ENCODE results near the gene CORT. TPM values are rescaled to one million over a fixed set of nuclear protein-coding genes. Genes with fewer than 3 reads are reported as not detected.

Gene CORT
- total RNA-seq, 5 donors from 2014 or later (not counting 1 experiment from before 2014, with no cell fraction given) = 0.40 to 0.55 (median 0.43) TPM; not detected in 2

DNA sequence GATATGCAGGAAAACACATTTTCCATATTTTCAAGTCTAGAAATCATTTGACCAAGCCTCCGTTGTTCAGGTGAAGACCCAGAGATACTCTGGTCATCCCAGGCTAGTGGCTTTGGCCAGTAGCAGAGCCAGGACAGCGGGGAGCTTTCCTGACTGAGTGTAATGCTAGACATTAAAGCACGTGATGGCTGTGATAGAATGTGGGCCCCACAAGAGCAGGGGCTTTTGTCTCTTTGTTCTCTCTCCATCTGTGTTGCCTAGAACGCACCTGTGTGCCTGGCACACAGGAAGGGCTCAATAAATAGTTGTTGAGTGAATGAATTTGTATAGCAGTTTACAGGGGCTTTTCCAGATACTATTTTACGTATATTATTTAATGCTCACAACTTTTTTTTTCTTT, 9.0 kb upstream of the CORT start:
- Mint-ChIP-seq H3K36me3 (peaks cover 3% of the 10 kb centered on the region), H3K27me3 (no peaks in the 10 kb centered on the region), H3K4me1 (no peaks in the 10 kb centered on the region), H3K4me3 (no peak overlapping the region), H3K9me3 (no peaks in the 10 kb centered on the region), H3K27ac (no peak overlapping the region)
- Histone ChIP-seq H3K27me3 (replicated peaks in 1 of 2; ENCODE audit: control insufficient read depth in 2 of 2, extremely low read depth in 1 of 2, insufficient read depth in 2 of 2, low read length in 1 of 2) (no peaks in the 10 kb centered on the region), H3K4me1 (ENCODE audit: control insufficient read depth in 1 of 2, extremely low read depth in 1 of 2, insufficient read depth in 2 of 2, low read length in 2 of 2) (no peaks in the 10 kb centered on the region), H3K9me3 (no peaks in the 10 kb centered on the region), H3K36me3 (ENCODE audit: control insufficient read depth in 2 of 2, extremely low read depth in 1 of 2, insufficient read depth in 1 of 2, low read length in 1 of 2) (no peaks in the 10 kb centered on the region), H3K4me3 (ENCODE audit: control insufficient read depth in 1 of 2, extremely low read depth in 1 of 2, low read length in 1 of 2) (no peak overlapping the region), H3K27ac (ENCODE audit: low read length) (no peak overlapping the region)
- ChIA-PET POLR2A (no interaction called here), CTCF (no interaction called here)
- no peak for ATAC-seq (replicated peaks in 1 of 4)
- DNase-seq = no peak
- WGBS (ENCODE audit: insufficient coverage) = 92% methylated on average over 3 of the region's 5 CpGs

DNA sequence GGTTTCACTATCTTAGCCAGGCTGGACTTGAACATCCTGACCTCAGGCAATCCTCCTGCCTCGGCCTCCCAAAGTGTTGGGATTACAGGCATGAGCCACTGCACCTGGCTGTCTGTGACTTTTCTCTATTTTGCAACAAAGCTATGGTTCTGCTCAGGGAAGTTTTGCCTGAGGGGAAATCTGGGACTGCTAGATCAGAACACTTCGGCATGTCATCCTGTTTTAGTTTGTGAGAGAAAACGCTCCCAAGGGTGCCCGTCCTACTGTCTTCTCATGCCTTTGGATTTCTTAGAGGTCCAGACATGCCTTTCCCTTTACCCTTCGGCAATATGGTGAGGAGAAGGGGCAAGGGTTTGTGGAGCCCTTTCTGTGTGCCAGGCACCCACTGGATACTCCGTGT, 5.6 kb upstream of the CORT start:
- 100% methylated on average over 3 of the region's 6 CpGs for WGBS (ENCODE audit: insufficient coverage)
- no peaks in the 10 kb centered on the region for H3K36me3 ChIP-seq (ENCODE audit: control insufficient read depth in 2 of 2, extremely low read depth in 1 of 2, insufficient read depth in 1 of 2, low read length in 1 of 2)
- H3K4me3 Mint-ChIP-seq = no peak overlapping the region
- DNase-seq (no peak), ATAC-seq (replicated peaks in 1 of 4) (no peak)
- no peak overlapping the region for H3K27ac Mint-ChIP-seq
- ChIA-PET CTCF (no interaction called here), POLR2A (no interaction called here)
- H3K36me3 Mint-ChIP-seq = peaks cover 5% of the 10 kb centered on the region
- no peak overlapping the region for H3K27ac ChIP-seq (ENCODE audit: low read length)
- H3K9me3 Mint-ChIP-seq = no peaks in the 10 kb centered on the region
- no peak overlapping the region for H3K4me3 ChIP-seq (ENCODE audit: control insufficient read depth in 1 of 2, extremely low read depth in 1 of 2, low read length in 1 of 2)
- peaks cover 0 to 1% of the 10 kb centered on the region in 2 experiments for H3K27me3 ChIP-seq (replicated peaks in 1 of 2; ENCODE audit: control insufficient read depth in 2 of 2, extremely low read depth in 1 of 2, insufficient read depth in 2 of 2, low read length in 1 of 2)
- no peaks in the 10 kb centered on the region for H3K27me3 Mint-ChIP-seq
- H3K9me3 ChIP-seq = no peaks in the 10 kb centered on the region
- H3K4me1 ChIP-seq (ENCODE audit: control insufficient read depth in 1 of 2, extremely low read depth in 1 of 2, insufficient read depth in 2 of 2, low read length in 2 of 2) = no peaks in the 10 kb centered on the region
- H3K4me1 Mint-ChIP-seq = no peaks in the 10 kb centered on the region

DNA sequence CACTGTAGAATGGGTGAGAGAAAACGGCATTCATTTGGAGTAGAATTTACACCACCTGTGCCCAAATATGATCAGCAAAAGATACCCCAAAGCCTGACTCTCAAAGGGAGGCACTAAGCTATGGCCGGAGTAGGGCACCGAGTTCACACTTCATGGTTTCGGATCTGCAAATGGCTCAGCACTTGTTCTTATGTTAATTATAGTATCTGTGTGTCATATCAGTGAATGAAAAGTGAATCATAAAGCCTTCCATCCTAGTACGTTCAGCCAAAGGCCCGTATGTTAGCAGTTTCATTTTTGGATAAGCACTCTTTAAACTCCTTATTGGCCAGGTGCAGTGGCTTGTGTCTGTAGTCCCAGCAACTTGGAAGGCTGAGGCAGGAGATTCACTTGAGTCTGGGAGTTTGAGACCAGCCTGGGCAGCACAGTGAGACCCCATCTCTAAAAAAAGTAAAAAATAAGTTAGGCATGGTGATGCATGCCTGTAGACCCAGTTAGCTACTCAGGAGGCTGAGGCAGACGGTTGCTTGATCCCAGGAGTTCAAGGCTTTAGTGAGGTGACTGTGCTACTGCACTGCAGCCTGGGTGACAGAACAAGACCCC, 4.9 kb upstream of the CORT start:
- H3K4me1 ChIP-seq (ENCODE audit: control insufficient read depth in 1 of 2, extremely low read depth in 1 of 2, insufficient read depth in 2 of 2, low read length in 2 of 2) = no peaks in the 10 kb centered on the region
- Mint-ChIP-seq H3K4me1 (no peaks in the 10 kb centered on the region), H3K27ac (no peak overlapping the region), H3K4me3 (no peak overlapping the region), H3K9me3 (no peaks in the 10 kb centered on the region), H3K36me3 (peaks cover 5% of the 10 kb centered on the region), H3K27me3 (peaks cover 0 to 3% of the 10 kb centered on the region in 2 donors)
- no peak overlapping the region for H3K4me3 ChIP-seq (ENCODE audit: control insufficient read depth in 1 of 2, extremely low read depth in 1 of 2, low read length in 1 of 2)
- H3K9me3 ChIP-seq = no peaks in the 10 kb centered on the region
- H3K36me3 ChIP-seq (ENCODE audit: control insufficient read depth in 2 of 2, extremely low read depth in 1 of 2, insufficient read depth in 1 of 2, low read length in 1 of 2) = no peaks in the 10 kb centered on the region
- no peak for DNase-seq
- POLR2A ChIA-PET = no interaction called here
- no peak overlapping the region for H3K27ac ChIP-seq (ENCODE audit: low read length)
- CTCF ChIA-PET = no interaction called here
- 90% methylated on average over 2 of the region's 7 CpGs for WGBS (ENCODE audit: insufficient coverage)
- ATAC-seq (replicated peaks in 1 of 4) = no peak
- H3K27me3 ChIP-seq (replicated peaks in 1 of 2; ENCODE audit: control insufficient read depth in 2 of 2, extremely low read depth in 1 of 2, insufficient read depth in 2 of 2, low read length in 1 of 2) = peaks cover 0 to 4% of the 10 kb centered on the region in 2 experiments

DNA sequence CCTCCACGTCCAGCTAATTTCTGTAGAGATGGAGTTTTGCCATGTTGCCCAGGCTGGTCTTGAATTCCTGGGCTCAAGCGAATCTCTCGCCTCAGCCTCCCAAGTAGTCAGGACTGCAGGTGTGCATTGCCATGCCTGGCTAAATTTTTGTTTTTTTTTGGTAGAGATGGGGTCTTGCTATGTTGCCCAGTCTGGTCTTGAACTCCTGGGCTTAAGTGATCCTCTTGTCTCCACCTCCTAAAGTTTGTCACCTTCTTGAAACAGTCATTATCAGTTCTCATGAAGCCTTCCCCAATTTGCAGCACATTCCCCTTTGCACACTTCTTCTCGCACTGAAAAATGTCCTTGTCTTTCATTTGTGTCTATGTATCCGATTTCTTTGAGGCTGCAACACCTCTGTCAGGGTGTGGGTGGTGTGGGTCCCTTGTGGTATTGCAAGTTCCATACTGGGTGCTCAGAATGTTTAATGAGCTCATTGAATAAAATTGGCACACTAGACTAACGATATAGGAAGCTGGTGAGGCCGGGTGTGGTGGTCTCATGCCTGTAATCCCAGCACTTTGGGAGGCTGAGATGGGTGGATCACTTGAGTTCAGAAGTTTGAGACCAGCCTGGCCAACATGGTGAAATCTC, 2.9 kb upstream of the CORT start:
- Histone ChIP-seq H3K36me3 (ENCODE audit: control insufficient read depth in 2 of 2, extremely low read depth in 1 of 2, insufficient read depth in 1 of 2, low read length in 1 of 2) (no peaks in the 10 kb centered on the region), H3K9me3 (no peaks in the 10 kb centered on the region), H3K4me3 (ENCODE audit: control insufficient read depth in 1 of 2, extremely low read depth in 1 of 2, low read length in 1 of 2) (no peak overlapping the region), H3K27me3 (replicated peaks in 1 of 2; ENCODE audit: control insufficient read depth in 2 of 2, extremely low read depth in 1 of 2, insufficient read depth in 2 of 2, low read length in 1 of 2) (peaks cover 0 to 10% of the 10 kb centered on the region in 2 experiments), H3K27ac (ENCODE audit: low read length) (no peak overlapping the region), H3K4me1 (ENCODE audit: control insufficient read depth in 1 of 2, extremely low read depth in 1 of 2, insufficient read depth in 2 of 2, low read length in 2 of 2) (no peaks in the 10 kb centered on the region)
- ChIA-PET CTCF (no interaction called here), POLR2A (no interaction called here)
- H3K4me3 Mint-ChIP-seq = no peak overlapping the region
- DNase-seq = no peak
- H3K4me1 Mint-ChIP-seq = no peaks in the 10 kb centered on the region
- WGBS (ENCODE audit: insufficient coverage) = 90% methylated on average over 2 of the region's 7 CpGs
- no peak for ATAC-seq (replicated peaks in 1 of 4)
- no peak overlapping the region for H3K27ac Mint-ChIP-seq
- peaks cover 2% of the 10 kb centered on the region for H3K36me3 Mint-ChIP-seq
- H3K27me3 Mint-ChIP-seq = peaks cover 0 to 3% of the 10 kb centered on the region in 2 donors
- H3K9me3 Mint-ChIP-seq = no peaks in the 10 kb centered on the region

DNA sequence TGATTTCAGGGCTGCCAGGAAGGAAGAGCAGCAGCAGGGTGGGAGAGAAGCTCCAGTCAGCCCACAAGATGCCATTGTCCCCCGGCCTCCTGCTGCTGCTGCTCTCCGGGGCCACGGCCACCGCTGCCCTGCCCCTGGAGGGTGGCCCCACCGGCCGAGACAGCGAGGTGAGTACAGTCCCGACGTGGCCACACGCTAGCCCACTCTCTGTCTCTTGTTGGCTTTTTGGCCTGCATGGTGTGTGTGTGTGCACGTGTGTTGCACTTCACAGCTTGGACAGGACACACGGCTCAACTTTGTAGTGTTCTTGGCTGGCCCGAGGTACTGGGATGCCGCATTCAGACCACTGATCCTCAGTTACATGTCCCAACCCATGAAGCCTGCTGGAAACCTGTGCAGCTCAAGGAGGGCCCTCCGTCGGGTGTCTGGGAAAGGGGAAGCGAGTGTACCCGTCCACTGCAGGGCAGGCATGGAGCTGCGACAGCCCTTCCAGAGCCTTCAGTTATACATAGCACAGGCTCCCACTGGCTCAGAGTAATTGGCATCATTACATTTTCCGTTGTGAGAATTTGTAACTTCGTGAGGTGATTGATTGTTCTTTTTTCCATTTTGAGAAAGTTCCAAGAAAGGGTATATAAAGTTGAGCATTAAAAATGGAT, 454 bp downstream of the CORT start:
- Mint-ChIP-seq H3K27ac (no peak overlapping the region), H3K4me3 (no peak overlapping the region), H3K4me1 (no peaks in the 10 kb centered on the region), H3K36me3 (peaks cover 2% of the 10 kb centered on the region), H3K27me3 (peaks cover 0 to 3% of the 10 kb centered on the region in 2 donors), H3K9me3 (no peaks in the 10 kb centered on the region)
- Histone ChIP-seq H3K27ac (ENCODE audit: low read length) (no peak overlapping the region), H3K4me3 (ENCODE audit: control insufficient read depth in 1 of 2, extremely low read depth in 1 of 2, low read length in 1 of 2) (no peak overlapping the region), H3K27me3 (replicated peaks in 1 of 2; ENCODE audit: control insufficient read depth in 2 of 2, extremely low read depth in 1 of 2, insufficient read depth in 2 of 2, low read length in 1 of 2) (peaks cover 0 to 10% of the 10 kb centered on the region in 2 experiments), H3K36me3 (ENCODE audit: control insufficient read depth in 2 of 2, extremely low read depth in 1 of 2, insufficient read depth in 1 of 2, low read length in 1 of 2) (no peaks in the 10 kb centered on the region), H3K4me1 (ENCODE audit: control insufficient read depth in 1 of 2, extremely low read depth in 1 of 2, insufficient read depth in 2 of 2, low read length in 2 of 2) (no peaks in the 10 kb centered on the region), H3K9me3 (no peaks in the 10 kb centered on the region)
- WGBS (ENCODE audit: insufficient coverage) = 96% methylated on average over 17 of the region's 21 CpGs
- DNase-seq (no peak), ATAC-seq (replicated peaks in 1 of 4) (no peak)
- ChIA-PET POLR2A (no interaction called here), CTCF (no interaction called here)

DNA sequence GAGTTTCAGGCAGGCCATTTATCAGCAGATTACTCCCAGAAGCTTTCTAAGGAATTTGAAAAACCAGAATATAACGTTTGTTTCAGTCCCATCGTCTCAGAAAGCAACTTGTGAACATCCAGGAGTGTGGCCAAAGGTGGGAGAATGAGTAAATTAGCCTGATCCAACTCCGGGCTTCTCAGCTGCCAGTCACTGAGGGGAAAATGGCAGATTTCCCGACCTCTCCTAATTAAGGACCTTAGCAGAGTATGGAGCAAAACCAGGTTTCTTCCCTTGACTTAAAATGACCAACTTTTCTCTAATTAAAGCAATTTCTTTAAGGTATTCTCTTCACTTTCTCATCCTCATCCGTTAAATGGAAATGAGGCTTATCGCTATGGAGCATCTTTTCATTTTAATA, 1.0 kb downstream of the CORT start:
- CTCF ChIA-PET = no interaction called here
- ATAC-seq (replicated peaks in 1 of 4) = no peak
- POLR2A ChIA-PET = no interaction called here

More for the DNA sequence above, 1.0 kb downstream of the CORT start:
- peaks cover 0 to 10% of the 10 kb centered on the region in 2 experiments for H3K27me3 ChIP-seq (replicated peaks in 1 of 2; ENCODE audit: control insufficient read depth in 2 of 2, extremely low read depth in 1 of 2, insufficient read depth in 2 of 2, low read length in 1 of 2)
- no peak overlapping the region for H3K27ac ChIP-seq (ENCODE audit: low read length)
- WGBS (ENCODE audit: insufficient coverage) = no CpG with 5 or more reads among the region's 6 CpGs
- Mint-ChIP-seq H3K4me3 (no peak overlapping the region), H3K36me3 (peaks cover 2% of the 10 kb centered on the region), H3K27ac (no peak overlapping the region), H3K27me3 (peaks cover 0 to 3% of the 10 kb centered on the region in 2 donors), H3K9me3 (no peaks in the 10 kb centered on the region), H3K4me1 (no peaks in the 10 kb centered on the region)
- no peak overlapping the region for H3K4me3 ChIP-seq (ENCODE audit: control insufficient read depth in 1 of 2, extremely low read depth in 1 of 2, low read length in 1 of 2)
- H3K36me3 ChIP-seq (ENCODE audit: control insufficient read depth in 2 of 2, extremely low read depth in 1 of 2, insufficient read depth in 1 of 2, low read length in 1 of 2) = no peaks in the 10 kb centered on the region
- DNase-seq = no peak
- H3K4me1 ChIP-seq (ENCODE audit: control insufficient read depth in 1 of 2, extremely low read depth in 1 of 2, insufficient read depth in 2 of 2, low read length in 2 of 2) = no peaks in the 10 kb centered on the region
- no peaks in the 10 kb centered on the region for H3K9me3 ChIP-seq
